GM23338 (cell line): ENCODE data around the gene DTX4.

Source experiments
- CREB1 ChIP-seq: fragments of 250-450 bp; sonication (Bioruptor Pico); IDR thresholded peaks from 2 replicates; pipeline ENCODE4 v1.5.0; 2020; ENCODE audit warnings: low read depth, mild to moderate bottlenecking, moderate library complexity
- CTCF ChIP-seq, 2 experiments: fragments of 200-600 bp in 1 of 2; sonication (generic) in 1 of 2; conservative IDR thresholded peaks; 2 replicates each; pipeline versions ENCODE4 v1.5.1 to v1.6.1; 2016 to 2017; ENCODE audit warnings: antibody characterized with exemption in 2 of 2, low read depth in 2 of 2, mild to moderate bottlenecking in 2 of 2, moderate library complexity in 1 of 2
- ETS1 ChIP-seq: IDR thresholded peaks from 2 replicates; pipeline ENCODE4 v1.6.1; 2016; ENCODE audit warnings: antibody characterized with exemption
- EZH2 ChIP-seq: fragments of 200-600 bp; sonication (generic); IDR thresholded peaks from one replicate; pipeline ENCODE4 v1.8.0; 2017; ENCODE audit warnings: antibody characterized with exemption, mild to moderate bottlenecking, low read depth; ENCODE audit not compliant: unreplicated experiment
- EZH2phosphoT487 ChIP-seq: fragments of 200-600 bp; sonication (generic); IDR thresholded peaks from one replicate; pipeline ENCODE4 v1.8.1; 2018; ENCODE audit warnings: antibody characterized with exemption; ENCODE audit not compliant: unreplicated experiment
- JUNB ChIP-seq: IDR thresholded peaks from one replicate; pipeline ENCODE4 v1.6.1; 2016; ENCODE audit warnings: antibody characterized with exemption; ENCODE audit not compliant: unreplicated experiment
- NANOG ChIP-seq: IDR thresholded peaks from 2 replicates; pipeline ENCODE4 v1.6.1; 2016; ENCODE audit warnings: antibody characterized with exemption, borderline replicate concordance
- POLR2AphosphoS5 ChIP-seq: IDR thresholded peaks from 2 replicates; pipeline ENCODE4 v1.6.1; 2016; ENCODE audit warnings: antibody characterized with exemption, low read depth
- REST ChIP-seq: IDR thresholded peaks from one replicate; pipeline ENCODE4 v1.6.1; 2018; ENCODE audit warnings: antibody characterized with exemption; ENCODE audit not compliant: unreplicated experiment
- STAT1 ChIP-seq: IDR thresholded peaks from one replicate; pipeline ENCODE4 v1.6.1; 2016; ENCODE audit warnings: antibody characterized with exemption; ENCODE audit not compliant: unreplicated experiment
- ZNF114 ChIP-seq: fragments of 250-450 bp; sonication (Bioruptor Pico); IDR thresholded peaks from 2 replicates; pipeline ENCODE4 v1.5.0; 2020; ENCODE audit warnings: mild to moderate bottlenecking, moderate library complexity
- ZNF331 ChIP-seq: fragments of 250-450 bp; sonication (Bioruptor Pico); IDR thresholded peaks from 2 replicates; pipeline ENCODE4 v1.5.0; 2020; ENCODE audit warnings: low read depth, mild to moderate bottlenecking, moderate library complexity
- ZNF462 ChIP-seq: fragments of 250-450 bp; sonication (Bioruptor Pico); IDR thresholded peaks from 2 replicates; pipeline ENCODE4 v1.5.0; 2020; ENCODE audit warnings: mild to moderate bottlenecking, moderate library complexity

GRCh38 chr11:59187035-59187434 is 15.1 kb downstream of the DTX4 start:
- no peak for TF ChIP-seq CTCF (conservative IDR thresholded peaks at IDR 0.05; ENCODE audit: low read depth in 2 of 2)
- TF ChIP-seq CREB1 (CRISPR knock-in tag) = no peak
- no peak for TF ChIP-seq EZH2phosphoT487
- no peak for TF ChIP-seq REST
- no peak for TF ChIP-seq EZH2
- TF ChIP-seq POLR2AphosphoS5 = no peak
- no peak for TF ChIP-seq JUNB
- no peak for TF ChIP-seq ETS1
- no peak for TF ChIP-seq ZNF331 (CRISPR knock-in tag)
- no peak for TF ChIP-seq ZNF114
- no peak for TF ChIP-seq STAT1
- TF ChIP-seq ZNF462 = no peak
- TF ChIP-seq NANOG = no peak
